Osteoblast (primary cell): Measurements from ENCODE around the gene PTGES3. TPM values are rescaled to one million over a fixed set of nuclear protein-coding genes. Genes with fewer than 3 reads are reported as not detected.
"Not testable (repeated sequence)": the region's sequence is repeated elsewhere in the genome, so short reads cannot be mapped to it uniquely, and the experiment has no call there.

Experiments
- DNase-seq: peaks from one replicate; pipeline ENCODE4 v3.0.0; 2011; ENCODE audit warnings: low spot score, mixed read lengths; ENCODE audit not compliant: insufficient read length; ENCODE audit errors: missing footprints
- H2AFZ ChIP-seq: 2 replicates; pipeline ENCODE4 v1.6.0; 2011; ENCODE audit warnings: mild to moderate bottlenecking, low read length
- H3K27ac ChIP-seq: 2 replicates; pipeline ENCODE4 v1.5.1; 2011; ENCODE audit warnings: mild to moderate bottlenecking, low read depth, low read length, moderate library complexity
- H3K27me3 ChIP-seq: 2 replicates; pipeline ENCODE4 v1.6.0; 2012; ENCODE audit warnings: mild to moderate bottlenecking, control low read depth, inconsistent platforms, low read length, moderate library complexity; ENCODE audit not compliant: insufficient read depth
- H3K36me3 ChIP-seq: 2 replicates; pipeline ENCODE4 v1.5.1; 2011; ENCODE audit warnings: mild to moderate bottlenecking, low read length, control low read depth, moderate library complexity; ENCODE audit not compliant: insufficient read depth
- H3K4me1 ChIP-seq: 2 replicates; pipeline ENCODE4 v1.5.1; 2011; ENCODE audit warnings: mild to moderate bottlenecking, low read length, control low read depth, moderate library complexity; ENCODE audit not compliant: insufficient read depth
- H3K4me2 ChIP-seq: 2 replicates; pipeline ENCODE4 v1.6.0; 2011; ENCODE audit warnings: mild to moderate bottlenecking, low read length; ENCODE audit not compliant: insufficient read depth
- H3K4me3 ChIP-seq: fragments of 200-600 bp; sonication (generic); 3 replicates; pipeline ENCODE4 v1.5.1; 2012; ENCODE audit warnings: mild to moderate bottlenecking, low read length, inconsistent platforms; ENCODE audit not compliant: insufficient read depth
- H3K79me2 ChIP-seq: 2 replicates; pipeline ENCODE4 v1.6.0; 2012; ENCODE audit warnings: mild to moderate bottlenecking, low read length, control low read depth, inconsistent platforms; ENCODE audit not compliant: insufficient read depth
- H3K9me3 ChIP-seq: 2 replicates; pipeline ENCODE4 v1.5.1; 2011; ENCODE audit warnings: low read depth, low read length, control low read depth
- H4K20me1 ChIP-seq: 2 replicates; pipeline ENCODE4 v1.6.0; 2012; ENCODE audit warnings: mild to moderate bottlenecking, low read length, control low read depth; ENCODE audit not compliant: insufficient read depth
- total RNA-seq: library from RNA; depleted of rRNA; stranded (reverse); fragments of >200 nt; gene quantifications from 2 replicates; pipeline ENCODE4 v1.2.3, GENCODE V29; 2012
- TF ChIP-seq, protein P1 (sequence below): IDR thresholded peaks from 2 replicates; pipeline ENCODE4 v1.5.1; 2011; ENCODE audit warnings: mild to moderate bottlenecking, low read depth, low read length, moderate library complexity; ENCODE audit errors: extremely low read depth

The PTGES3 gene
- total RNA-seq, 1 donor = 63.0 TPM

DNA sequence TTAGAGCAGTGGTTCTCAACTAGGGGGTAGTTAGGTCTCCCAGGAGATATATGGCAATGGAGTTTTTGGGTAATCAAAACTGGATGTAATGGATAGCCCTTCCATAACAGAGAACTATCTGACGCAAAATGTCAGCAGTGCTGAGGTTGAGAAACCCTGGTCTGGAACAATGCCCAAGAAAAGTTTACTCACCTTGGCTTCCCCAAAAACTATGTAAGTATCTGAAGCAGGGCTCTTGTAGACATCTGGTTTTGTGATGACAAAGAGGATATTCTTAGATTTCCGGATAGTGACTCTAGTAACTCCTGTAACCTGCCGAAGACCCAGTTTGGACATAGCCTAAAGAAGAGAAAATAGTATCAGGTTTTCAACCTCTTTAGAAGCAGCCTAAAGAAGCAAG lies 25.3 kb upstream of the PTGES3 start:
- Histone ChIP-seq H3K4me3 (no peak overlapping the region), H3K27ac (no peak overlapping the region), H4K20me1 (peaks cover 35% of the 10 kb centered on the region), H3K9me3 (no peaks in the 10 kb centered on the region), H2AFZ (no peak overlapping the region), H3K4me1 (no peaks in the 10 kb centered on the region), H3K4me2 (no peak overlapping the region), H3K79me2 (peaks cover 47% of the 10 kb centered on the region), H3K27me3 (no peaks in the 10 kb centered on the region), H3K36me3 (peaks cover 54% of the 10 kb centered on the region)
- DNase-seq = no peak
- TF ChIP-seq, protein P1, sequence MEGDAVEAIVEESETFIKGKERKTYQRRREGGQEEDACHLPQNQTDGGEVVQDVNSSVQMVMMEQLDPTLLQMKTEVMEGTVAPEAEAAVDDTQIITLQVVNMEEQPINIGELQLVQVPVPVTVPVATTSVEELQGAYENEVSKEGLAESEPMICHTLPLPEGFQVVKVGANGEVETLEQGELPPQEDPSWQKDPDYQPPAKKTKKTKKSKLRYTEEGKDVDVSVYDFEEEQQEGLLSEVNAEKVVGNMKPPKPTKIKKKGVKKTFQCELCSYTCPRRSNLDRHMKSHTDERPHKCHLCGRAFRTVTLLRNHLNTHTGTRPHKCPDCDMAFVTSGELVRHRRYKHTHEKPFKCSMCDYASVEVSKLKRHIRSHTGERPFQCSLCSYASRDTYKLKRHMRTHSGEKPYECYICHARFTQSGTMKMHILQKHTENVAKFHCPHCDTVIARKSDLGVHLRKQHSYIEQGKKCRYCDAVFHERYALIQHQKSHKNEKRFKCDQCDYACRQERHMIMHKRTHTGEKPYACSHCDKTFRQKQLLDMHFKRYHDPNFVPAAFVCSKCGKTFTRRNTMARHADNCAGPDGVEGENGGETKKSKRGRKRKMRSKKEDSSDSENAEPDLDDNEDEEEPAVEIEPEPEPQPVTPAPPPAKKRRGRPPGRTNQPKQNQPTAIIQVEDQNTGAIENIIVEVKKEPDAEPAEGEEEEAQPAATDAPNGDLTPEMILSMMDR = no peak

- H3K9me3 ChIP-seq = no peaks in the 10 kb centered on the region
- TF ChIP-seq, protein P1 = no peak
- H3K27me3 ChIP-seq = no peaks in the 10 kb centered on the region
- peaks cover 40% of the 10 kb centered on the region for H3K36me3 ChIP-seq
- no peak overlapping the region for H3K27ac ChIP-seq
- no peak overlapping the region for H3K4me2 ChIP-seq
- peaks cover 17% of the 10 kb centered on the region for H3K79me2 ChIP-seq
- no peaks in the 10 kb centered on the region for H3K4me1 ChIP-seq
- DNase-seq = no peak
- peaks cover 8% of the 10 kb centered on the region for H4K20me1 ChIP-seq
- no peak overlapping the region for H3K4me3 ChIP-seq
- H2AFZ ChIP-seq = no peak overlapping the region
Measured at GRCh38 chr12:56709759-56710376, 21.8 kb upstream of the PTGES3 start.

DNA sequence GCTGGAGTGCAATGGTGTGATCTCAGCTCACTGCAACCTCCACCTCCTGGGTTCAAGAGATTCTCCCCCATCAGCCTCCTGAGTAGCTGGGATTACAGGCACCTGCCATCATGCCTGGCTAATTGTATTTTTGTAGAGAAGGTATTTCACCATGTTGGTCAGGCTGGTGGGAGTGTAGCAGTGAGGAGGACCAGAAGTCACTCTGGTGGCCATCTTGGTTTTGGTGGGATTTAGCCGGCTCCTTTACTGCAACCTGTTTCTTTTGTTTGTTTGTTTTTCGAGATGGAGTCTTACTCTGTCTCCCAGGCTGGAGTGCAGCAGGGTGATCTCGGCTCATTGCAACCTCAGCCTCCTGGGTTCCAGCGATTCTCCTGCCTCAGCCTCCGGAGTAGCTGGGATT lies 16.4 kb upstream of the PTGES3 start:
- H3K27ac ChIP-seq = not testable (repeated sequence)

GRCh38 chr12:56699020-56699661 lies 11.1 kb upstream of the PTGES3 start:
- Histone ChIP-seq H3K4me1 (peaks cover 5% of the 10 kb centered on the region), H3K4me3 (no peak overlapping the region), H3K9me3 (no peaks in the 10 kb centered on the region), H4K20me1 (no peaks in the 10 kb centered on the region), H3K27ac (no peak overlapping the region), H3K36me3 (no peaks in the 10 kb centered on the region), H3K4me2 (no peak overlapping the region), H2AFZ (no peak overlapping the region), H3K79me2 (no peaks in the 10 kb centered on the region), H3K27me3 (no peaks in the 10 kb centered on the region)
- peak; percentile 22 for DNase-seq
- TF ChIP-seq, protein P1 = no peak

More for the DNA sequence above, 16.4 kb upstream of the PTGES3 start:
- not testable (repeated sequence) for H4K20me1 ChIP-seq, H3K27me3 ChIP-seq, H3K4me1 ChIP-seq, H3K36me3 ChIP-seq, H2AFZ ChIP-seq, H3K4me3 ChIP-seq, H3K9me3 ChIP-seq, DNase-seq, H3K79me2 ChIP-seq, H3K4me2 ChIP-seq
